ENCODE data around the gene COL5A3. TPM values are rescaled to one million over a fixed set of nuclear protein-coding genes. Genes with fewer than 3 reads are reported as not detected.
A peak's percentile ranks its signal among the peaks of the same experiment; 100 is the strongest.

The COL5A3 gene
- total and polyA plus RNA-seq, 2 of the 13 experiments (the other 11 are each of a cell fraction or from before 2014, with no cell fraction given): 0.02 TPM; not detected in 1

GRCh38 chr19:10001899-10002298 is 8.4 kb downstream of the COL5A3 start (continued):
- TF ChIP-seq ATF6 (CRISPR knock-in tag; conservative IDR thresholded peaks at IDR 0.05): no peak
- TF ChIP-seq ZC3H4 (CRISPR knock-in tag; IDR thresholded peaks at IDR 0.05; ENCODE audit: borderline replicate concordance): no peak
- TF ChIP-seq IRF2 (CRISPR knock-in tag; IDR thresholded peaks at IDR 0.05): peak; percentile 87
- peak; percentile 43; the same call in 1 of the 2 replicates for TF ChIP-seq SMC3 (IDR thresholded peaks at IDR 0.05; ENCODE audit: low read length)
- no peak for TF ChIP-seq MTERF4 (CRISPR knock-in tag; IDR thresholded peaks at IDR 0.05)
- peak; percentile 85 for TF ChIP-seq SKIL (CRISPR knock-in tag; IDR thresholded peaks at IDR 0.05; ENCODE audit: borderline replicate concordance)
- peak; percentile 46; the same call in 1 of the 2 replicates for TF ChIP-seq FOXA3 (CRISPR knock-in tag; IDR thresholded peaks at IDR 0.05)
- peak; percentile 16; the same call in 1 of the 2 replicates for TF ChIP-seq UBTF (CRISPR knock-in tag; IDR thresholded peaks at IDR 0.05)
- no peak for TF ChIP-seq HCFC1 (IDR thresholded peaks at IDR 0.05; ENCODE audit: low read depth, low read length)
- TF ChIP-seq TOE1 (CRISPR knock-in tag; IDR thresholded peaks at IDR 0.05): no peak
- TF ChIP-seq MYC (CRISPR knock-in tag; IDR thresholded peaks at IDR 0.05; ENCODE audit: borderline replicate concordance): peak; percentile 84
- TF ChIP-seq ISL2 (CRISPR knock-in tag; IDR thresholded peaks at IDR 0.05): 0 out of 2 replicates have a peak, but pooled peaks have one; percentile 46
- no peak for TF ChIP-seq JUND (CRISPR knock-in tag; IDR thresholded peaks at IDR 0.05)
- no peak for TF ChIP-seq SMARCC2 (IDR thresholded peaks at IDR 0.05)
- peak; percentile 70 for TF ChIP-seq ZFX (CRISPR knock-in tag; IDR thresholded peaks at IDR 0.05; ENCODE audit: low read depth)
- TF ChIP-seq SYNCRIP (IDR thresholded peaks at IDR 0.05; ENCODE audit: insufficient read depth, low read depth, low read length): no peak
- TF ChIP-seq MLX (CRISPR knock-in tag; IDR thresholded peaks at IDR 0.05): 0 out of 2 replicates have a peak, but pooled peaks have one; percentile 65
- peak; percentile 92 for TF ChIP-seq NFE2 (CRISPR knock-in tag; IDR thresholded peaks at IDR 0.05)
- TF ChIP-seq KLF15 (CRISPR knock-in tag; IDR thresholded peaks at IDR 0.05; ENCODE audit: borderline replicate concordance): no peak
- no peak for TF ChIP-seq THYN1 (CRISPR knock-in tag; IDR thresholded peaks at IDR 0.05; ENCODE audit: borderline replicate concordance, low read depth)
- TF ChIP-seq ZIK1 (CRISPR knock-in tag; IDR thresholded peaks at IDR 0.05; ENCODE audit: borderline replicate concordance, low read depth): no peak
- no peak for TF ChIP-seq PBX2 (CRISPR knock-in tag; IDR thresholded peaks at IDR 0.05)
